ENCODE measurements around the gene FMN1.

GRCh38 chr15:32818758-32819447 lies 375.6 kb downstream of the FMN1 start:
- TF ChIP-seq EZH2 (IDR thresholded peaks at IDR 0.05; ENCODE audit: insufficient read depth, poor library complexity, severe bottlenecking) (no peak), EZH2phosphoT487 (IDR thresholded peaks at IDR 0.05; ENCODE audit: insufficient read depth, low read depth) (no peak)
